Hepatocyte (in vitro differentiated cells): ENCODE results near the gene IQCH. TPM values are rescaled to one million over a fixed set of nuclear protein-coding genes. Genes with fewer than 3 reads are reported as not detected.
"Not testable (repeated sequence)": the region's sequence is repeated elsewhere in the genome, so short reads cannot be mapped to it uniquely, and the experiment has no call there.

Experiments
- DNase-seq: peaks from one replicate; pipeline ENCODE4 v3.0.0-alpha.2; 2016; ENCODE audit warnings: low spot score
- H2AFZ ChIP-seq: fragments of 200-600 bp; sonication (generic); 2 replicates; pipeline ENCODE4 v1.6.0; 2016; ENCODE audit warnings: antibody characterized with exemption, mild to moderate bottlenecking
- H3K27ac ChIP-seq: fragments of 200-600 bp; sonication (generic); 2 replicates; pipeline ENCODE4 v1.5.1; 2016; ENCODE audit warnings: mild to moderate bottlenecking
- H3K27me3 ChIP-seq: fragments of 200-600 bp; sonication (generic); 2 replicates; pipeline ENCODE4 v1.6.1; 2016
- H3K36me3 ChIP-seq: fragments of 200-600 bp; sonication (generic); replicated peaks from 2 replicates; pipeline ENCODE4 v1.5.1; 2016; ENCODE audit warnings: low read depth; ENCODE audit not compliant: insufficient read depth
- H3K4me1 ChIP-seq: fragments of 200-600 bp; sonication (generic); 2 replicates; pipeline ENCODE4 v1.5.1; 2016; ENCODE audit warnings: mild to moderate bottlenecking, moderate library complexity; ENCODE audit not compliant: insufficient read depth
- H3K4me2 ChIP-seq: fragments of 200-600 bp; sonication (generic); 2 replicates; pipeline ENCODE4 v1.6.0; 2016
- H3K4me3 ChIP-seq: fragments of 200-600 bp; sonication (generic); 2 replicates; pipeline ENCODE4 v1.5.1; 2016; ENCODE audit warnings: mild to moderate bottlenecking
- H3K79me2 ChIP-seq: fragments of 200-600 bp; sonication (generic); 2 replicates; pipeline ENCODE4 v1.6.0; 2017; ENCODE audit warnings: mild to moderate bottlenecking
- H3K9me2 ChIP-seq: fragments of 200-600 bp; sonication (generic); replicated peaks from 2 replicates; pipeline ENCODE4 v1.6.0; 2017; ENCODE audit warnings: mild to moderate bottlenecking; ENCODE audit not compliant: insufficient read depth
- H3K9me3 ChIP-seq: fragments of 200-600 bp; sonication (generic); 2 replicates; pipeline ENCODE4 v1.5.1; 2016; ENCODE audit warnings: low read depth, mild to moderate bottlenecking
- H4K20me1 ChIP-seq: fragments of 200-600 bp; sonication (generic); 2 replicates; pipeline ENCODE4 v1.6.0; 2016; ENCODE audit warnings: mild to moderate bottlenecking; ENCODE audit not compliant: insufficient read depth, poor library complexity, severe bottlenecking
- CTCF ChIP-seq: fragments of 200-600 bp; sonication (generic); IDR thresholded peaks from 2 replicates; pipeline ENCODE4 v1.5.1; 2016; ENCODE audit warnings: antibody characterized with exemption, mild to moderate bottlenecking; ENCODE audit not compliant: poor library complexity
- EZH2 ChIP-seq: fragments of 200-600 bp; sonication (generic); IDR thresholded peaks from 2 replicates; pipeline ENCODE4 v1.6.1; 2016; ENCODE audit warnings: antibody characterized with exemption, mild to moderate bottlenecking, borderline replicate concordance
- EZH2phosphoT487 ChIP-seq: fragments of 200-600 bp; sonication (generic); IDR thresholded peaks from one replicate; pipeline ENCODE4 v1.6.1; 2018; ENCODE audit warnings: antibody characterized with exemption, mild to moderate bottlenecking, low read depth, moderate library complexity; ENCODE audit not compliant: unreplicated experiment, severe bottlenecking
- WGBS: methylation state at CpG from one replicate; pipeline ENCODE4 v1.1.6; 2016; ENCODE audit warnings: low lambda C conversion rate; ENCODE audit errors: missing lambda C conversion rate; 5-methylcytosine and 5-hydroxymethylcytosine counted together
- polyA plus RNA-seq: library from polyadenylated mRNA; unstranded; fragments of >200 nt; fragmentation: Nextera tagmentation; extraction: Ambion mirVana; gene quantifications from 2 replicates; pipeline ENCODE4 v1.2.1, GENCODE V29; 2016
- total RNA-seq: library from RNA; depleted of rRNA; stranded (reverse); fragments of >200 nt; gene quantifications from 2 replicates; pipeline ENCODE4 v1.2.3, GENCODE V29; 2014

Gene IQCH
- total and polyA plus RNA-seq, 2 experiments from 2014 or later: 0.76 to 1.0 TPM

GRCh38 chr15:67281714-67282113, 27.1 kb downstream of the IQCH start:
- H3K27me3 ChIP-seq: no peaks in the 10 kb centered on the region
- H3K4me2 ChIP-seq: no peak overlapping the region
- H3K79me2 ChIP-seq: no peaks in the 10 kb centered on the region
- H4K20me1 ChIP-seq: no peaks in the 10 kb centered on the region
- H3K9me3 ChIP-seq: peaks cover 12% of the 10 kb centered on the region
- no peaks in the 10 kb centered on the region for H3K4me1 ChIP-seq
- no peak overlapping the region for H3K27ac ChIP-seq
- 73% methylated on average over 1 of the region's 1 CpG for WGBS
- TF ChIP-seq EZH2phosphoT487 (no peak), CTCF (no peak), EZH2 (no peak)
- no peak overlapping the region for H2AFZ ChIP-seq
- no peak overlapping the region for H3K4me3 ChIP-seq
- H3K36me3 ChIP-seq: no peaks in the 10 kb centered on the region
- H3K9me2 ChIP-seq: no peaks in the 10 kb centered on the region
- DNase-seq: no peak

DNA sequence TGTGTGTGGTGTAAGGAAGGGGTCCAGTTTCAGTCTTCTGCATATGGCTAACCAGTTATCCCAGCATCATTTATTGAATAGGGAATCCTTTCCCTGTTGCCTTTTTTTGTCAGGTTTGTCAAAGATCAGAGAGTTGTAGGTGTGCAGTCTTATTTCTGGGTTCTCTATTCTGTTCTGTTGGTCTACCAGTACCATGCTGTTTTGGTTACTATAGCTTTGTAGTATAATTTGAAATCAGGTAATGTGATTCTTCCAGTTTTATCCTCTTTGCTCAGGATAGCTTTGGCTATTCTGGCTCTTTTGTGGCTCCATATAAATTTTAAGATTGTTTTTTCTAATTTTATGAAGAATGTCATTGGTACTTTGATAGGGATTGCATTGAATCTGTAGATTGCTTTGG, 31.0 kb downstream of the IQCH start:
- not testable (repeated sequence) for H3K4me2 ChIP-seq, H4K20me1 ChIP-seq, H3K4me1 ChIP-seq, DNase-seq, H2AFZ ChIP-seq, H3K27me3 ChIP-seq, H3K4me3 ChIP-seq, H3K79me2 ChIP-seq, H3K9me2 ChIP-seq, H3K36me3 ChIP-seq, H3K27ac ChIP-seq
- H3K9me3 ChIP-seq: peaks cover 12% of the 10 kb centered on the region

DNA sequence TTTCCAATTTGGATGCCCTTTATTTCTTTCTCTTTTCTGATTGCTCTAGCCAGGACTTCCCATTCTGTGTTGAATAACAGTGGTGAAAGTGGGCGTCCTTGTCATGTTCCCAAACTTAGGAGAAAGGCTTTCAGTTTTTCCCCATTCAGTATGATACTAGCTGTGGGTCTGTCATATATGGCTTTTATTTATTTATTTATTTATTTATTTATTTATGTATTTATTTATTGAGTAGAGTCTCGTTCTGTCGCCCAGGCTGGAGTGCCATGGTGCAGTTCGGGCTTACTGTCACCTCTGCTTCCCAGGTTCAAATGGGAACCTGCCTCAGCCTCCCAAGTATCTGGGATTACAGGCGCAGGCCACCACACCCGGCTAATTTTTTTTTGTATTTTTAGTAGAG, 31.8 kb downstream of the IQCH start:
- H3K4me1 ChIP-seq, H4K20me1 ChIP-seq, H3K36me3 ChIP-seq, H3K27ac ChIP-seq, H3K4me2 ChIP-seq, H3K4me3 ChIP-seq, DNase-seq, H2AFZ ChIP-seq, H3K9me2 ChIP-seq, H3K79me2 ChIP-seq, H3K27me3 ChIP-seq: not testable (repeated sequence)
- peaks cover 12% of the 10 kb centered on the region for H3K9me3 ChIP-seq
- WGBS: 84% methylated on average over 6 of the region's 6 CpGs

GRCh38 chr15:67290319-67290718, 35.7 kb downstream of the IQCH start:
- peaks cover 10% of the 10 kb centered on the region for H3K9me3 ChIP-seq
- no peak for DNase-seq
- no peak for TF ChIP-seq EZH2
- no peak for TF ChIP-seq EZH2phosphoT487
- TF ChIP-seq CTCF: no peak
- H2AFZ ChIP-seq: no peak overlapping the region
- H4K20me1 ChIP-seq: no peaks in the 10 kb centered on the region
- H3K4me2 ChIP-seq: no peak overlapping the region
- no peak overlapping the region for H3K27ac ChIP-seq
- WGBS: 93% methylated on average over 1 of the region's 1 CpG
- H3K9me2 ChIP-seq: no peaks in the 10 kb centered on the region
- no peaks in the 10 kb centered on the region for H3K4me1 ChIP-seq
- no peak overlapping the region for H3K4me3 ChIP-seq
- no peaks in the 10 kb centered on the region for H3K36me3 ChIP-seq
- no peaks in the 10 kb centered on the region for H3K79me2 ChIP-seq
- no peaks in the 10 kb centered on the region for H3K27me3 ChIP-seq

- no peak for DNase-seq
- no peaks in the 10 kb centered on the region for H3K9me2 ChIP-seq
- H4K20me1 ChIP-seq: no peaks in the 10 kb centered on the region
- H3K27me3 ChIP-seq: no peaks in the 10 kb centered on the region
- no peak overlapping the region for H3K27ac ChIP-seq
- no peak overlapping the region for H2AFZ ChIP-seq
- H3K4me2 ChIP-seq: no peak overlapping the region
- WGBS: 81% methylated on average over 5 of the region's 5 CpGs
- no peaks in the 10 kb centered on the region for H3K79me2 ChIP-seq
- no peak overlapping the region for H3K4me3 ChIP-seq
- TF ChIP-seq CTCF: no peak
- no peak for TF ChIP-seq EZH2
- TF ChIP-seq EZH2phosphoT487: no peak
- no peaks in the 10 kb centered on the region for H3K4me1 ChIP-seq
- H3K9me3 ChIP-seq: no peaks in the 10 kb centered on the region
- no peaks in the 10 kb centered on the region for H3K36me3 ChIP-seq
Observed at GRCh38 chr15:67296188-67296587, 41.6 kb downstream of the IQCH start.
